K562 (cell line): Measurements from ENCODE around the gene MKS1. TPM values are rescaled to one million over a fixed set of nuclear protein-coding genes. Genes with fewer than 3 reads are reported as not detected.
A peak's percentile ranks its signal among the peaks of the same experiment; 100 is the strongest.

ENCODE experiments used
- ATAC-seq: fragments of 200-7000 bp; cut with Tn5 transposase; 3 replicates; pipeline ENCODE4 v1.9.1; 2020; ENCODE audit warnings: moderate library complexity
- BruUV-seq: library from RNA; stranded (reverse); fragments of 400-500 nt; replicated peaks from 2 replicates; lab custom pipeline; 2021; lab: Mats Ljungman, UMichigan
- CTCF ChIA-PET: fragments of 300-600 bp; formaldehyde crosslinking; extraction: SDS; loops from one replicate; lab custom pipeline; 2021; ENCODE audit warnings: low intra/inter-chr PET ratio; lab: Yijun Ruan, JAX
- POLR2A ChIA-PET: fragments of 300-600, 350-650 bp; sonication (Branson Sonifier 250); formaldehyde crosslinking; extraction: SDS; loops from one replicate; lab custom pipeline; 2021; ENCODE audit warnings: antibody characterized with exemption, inconsistent platforms; lab: Yijun Ruan, JAX
- DNase-seq, 4 experiments: peaks; one replicate each; pipeline versions ENCODE4 v3.0.0 to v3.0.0-alpha.2; 2011 to 2018; ENCODE audit warnings: low spot score in 3 of 4, mixed read lengths in 3 of 4; ENCODE audit errors: extremely low read depth in 1 of 4
- FAIRE-seq: peaks from 2 replicates; lab custom pipeline; 2011; peaks lifted over from hg19 to GRCh38; lab: Jason Lieb, UNC
- H2AFZ ChIP-seq: 2 replicates; pipeline ENCODE4 v1.6.0; 2011; ENCODE audit warnings: low read depth, low read length, control low read depth, inconsistent platforms
- H3K27ac ChIP-seq: fragments of 200-600 bp; 3 replicates; pipeline ENCODE4 v1.8.0; 2011; ENCODE audit warnings: low read depth, mild to moderate bottlenecking, control low read depth, inconsistent platforms, low read length, moderate library complexity, mixed read lengths; ENCODE audit errors: extremely low read depth
- H3K27me3 ChIP-seq, 2 experiments: fragments of 300-600 bp in 1 of 2; 2 replicates in 1 of 2; 3 replicates in 1 of 2; pipeline versions ENCODE4 v1.6.0 to v1.8.0; 2011; ENCODE audit warnings: inconsistent platforms in 2 of 2, low read length in 2 of 2, mild to moderate bottlenecking in 1 of 2, mixed read lengths in 1 of 2, moderate library complexity in 1 of 2; ENCODE audit not compliant: control insufficient read depth in 2 of 2, insufficient read depth in 2 of 2
- H3K36me3 ChIP-seq: fragments of 300-600 bp; 3 replicates; pipeline ENCODE4 v1.8.0; 2011; ENCODE audit warnings: mild to moderate bottlenecking, low read length, inconsistent platforms; ENCODE audit not compliant: control insufficient read depth, insufficient read depth
- H3K4me1 ChIP-seq, 2 experiments: fragments of 200-600 bp in 1 of 2; replicated peaks in 1 of 2; 2 replicates in 1 of 2; 3 replicates in 1 of 2; pipeline versions ENCODE4 v1.5.1 to v1.8.0; 2011; ENCODE audit warnings: inconsistent platforms in 2 of 2, low read length in 2 of 2, mild to moderate bottlenecking in 1 of 2, mixed read lengths in 1 of 2, moderate library complexity in 1 of 2; ENCODE audit not compliant: control insufficient read depth in 2 of 2, insufficient read depth in 2 of 2
- H3K4me2 ChIP-seq: 2 replicates; pipeline ENCODE4 v1.6.1; 2011; ENCODE audit warnings: low read length, control low read depth, inconsistent platforms, mixed read lengths; ENCODE audit not compliant: insufficient read depth
- H3K4me3 ChIP-seq: fragments of 200-600 bp; sonication (generic), shearing (Covaris generic); 2 replicates; pipeline ENCODE4 v1.5.1; 2016; ENCODE audit warnings: control low read depth, inconsistent platforms
- H3K79me2 ChIP-seq: fragments of 200-600 bp; 3 replicates; pipeline ENCODE4 v1.8.0; 2011; ENCODE audit warnings: low read length, inconsistent platforms; ENCODE audit not compliant: control insufficient read depth, insufficient read depth
- H3K9ac ChIP-seq, 2 experiments: 2 replicates each; pipeline versions ENCODE4 v1.6.0 to v1.6.1; 2011; ENCODE audit warnings: low read depth in 2 of 2, low read length in 2 of 2, control low read depth in 1 of 2, inconsistent platforms in 1 of 2, mild to moderate bottlenecking in 1 of 2, mixed read lengths in 1 of 2; ENCODE audit not compliant: insufficient read depth in 1 of 2
- H3K9me1 ChIP-seq: one replicate; pipeline ENCODE4 v1.6.0; 2011; ENCODE audit warnings: inconsistent platforms, mild to moderate bottlenecking, low read length, moderate library complexity; ENCODE audit not compliant: control insufficient read depth, insufficient read depth
- H3K9me3 ChIP-seq: replicated peaks from 2 replicates; pipeline ENCODE4 v1.5.1; 2011; ENCODE audit warnings: low read depth, low read length, inconsistent platforms; ENCODE audit not compliant: control insufficient read depth, insufficient read depth
- H4K20me1 ChIP-seq: replicated peaks from 2 replicates; pipeline ENCODE4 v1.6.1; 2011; ENCODE audit warnings: low read length, inconsistent platforms, mixed read lengths; ENCODE audit not compliant: control insufficient read depth, insufficient read depth
- IRF1 ChIP-seq: sonication (generic); formaldehyde crosslinking; IDR thresholded peaks from 2 replicates; pipeline ENCODE4 v1.8.0; 2022; ENCODE audit warnings: missing genetic modification reagents, mild to moderate bottlenecking, borderline replicate concordance
- MYC ChIP-seq, 2 experiments: fragments of 250-450 bp in 1 of 2; sonication (Bioruptor Pico) in 1 of 2; IDR thresholded peaks; 2 replicates each; pipeline versions ENCODE4 v1.5.1 to v1.6.1; 2012 to 2021; ENCODE audit warnings: low read depth in 2 of 2, borderline replicate concordance in 1 of 2, improper control_type of control experiment in 1 of 2, low read length in 1 of 2, mild to moderate bottlenecking in 1 of 2, moderate library complexity in 1 of 2
- RAD21 ChIP-seq, 2 experiments: fragments of 250-450 bp in 1 of 2; fragments of 450-650 bp in 1 of 2; sonication (Bioruptor Pico) in 1 of 2; formaldehyde crosslinking in 1 of 2; IDR thresholded peaks in 1 of 2; conservative IDR thresholded peaks in 1 of 2; 2 replicates each; pipeline versions ENCODE4 v1.4.0 to v1.8.0; 2020 to 2022; ENCODE audit warnings: mild to moderate bottlenecking in 2 of 2, moderate library complexity in 1 of 2
- RAD51 ChIP-seq: fragments of 450-650 bp; IDR thresholded peaks from 2 replicates; pipeline ENCODE4 v1.7.1; 2016; ENCODE audit warnings: low read depth, mild to moderate bottlenecking, borderline replicate concordance
- RBM25 ChIP-seq: fragments of 200-400 bp; formaldehyde crosslinking; IDR thresholded peaks from 2 replicates; pipeline ENCODE4 v1.6.1; 2018; ENCODE audit warnings: low read length, low read depth, moderate library complexity; ENCODE audit not compliant: severe bottlenecking
- SMAD3 ChIP-seq: fragments of 450-650 bp; formaldehyde crosslinking; conservative IDR thresholded peaks from 2 replicates; pipeline ENCODE4 v1.4.0; 2020; ENCODE audit warnings: mild to moderate bottlenecking
- SMARCA5 ChIP-seq: fragments of 450-650 bp; IDR thresholded peaks from 2 replicates; pipeline ENCODE4 v1.6.1; 2016
- TEAD1 ChIP-seq, 2 experiments: fragments of 450-650 bp in 1 of 2; sonication (generic) in 1 of 2; formaldehyde crosslinking; IDR thresholded peaks; 2 replicates each; pipeline versions ENCODE4 v1.4.0 to v1.8.0; 2020 to 2022; ENCODE audit warnings: mild to moderate bottlenecking in 2 of 2, missing genetic modification reagents in 1 of 2
- ZFP36 ChIP-seq: fragments of 150-350 bp; IDR thresholded peaks from 2 replicates; pipeline ENCODE4 v1.6.1; 2018; ENCODE audit warnings: low read length, low read depth; ENCODE audit not compliant: partially characterized antibody
- ZNF668 ChIP-seq: fragments of 250-450 bp; sonication (Bioruptor Pico); IDR thresholded peaks from 2 replicates; pipeline ENCODE4 v1.8.0; 2022; ENCODE audit warnings: mild to moderate bottlenecking, inconsistent platforms
- WGBS: fragments of 100-300 bp; shearing (Covaris generic); methylation state at CpG from one replicate; pipeline ENCODE4 v1.1.6; 2016; ENCODE audit warnings: low coverage, mixed read lengths; ENCODE audit not compliant: insufficient coverage; ENCODE audit errors: missing lambda C conversion rate; 5-methylcytosine and 5-hydroxymethylcytosine counted together
- in situ Hi-C: fragments of 300-500 bp; cut with MboI; formaldehyde crosslinking; loops from 4 replicates; pipeline ENCODE4 v1.15.0; 2018; ENCODE audit warnings: inconsistent platforms, mixed read lengths
- intact Hi-C: fragments of 100-400 bp; cut with micrococcal nuclease; formaldehyde crosslinking; loops from 2 replicates; pipeline ENCODE4 v1.14.2; 2022
- polyA plus RNA-seq, 8 experiments: library from polyadenylated mRNA; depleted of rRNA in 4 of 8; stranded (reverse) in 5 of 8; unstranded in 3 of 8; fragments of >200 nt; fragmentation: Nextera tagmentation in 2 of 8; fragmentation: Illumina TruSeq in 1 of 8; extraction: Ambion mirVana in 2 of 8; extraction: Trizol in 1 of 8; gene quantifications; 2 replicates each; pipeline versions ENCODE4 v1.2.1 to v1.2.3, GENCODE V29; 2011 to 2014; ENCODE audit warnings: inconsistent platforms in 1 of 8, missing spikeins in 1 of 8
- total RNA-seq, 7 experiments: library from RNA; depleted of rRNA in 6 of 7; stranded (reverse); fragments of >200 nt in 6 of 7; fragmentation: Illumina TruSeq in 2 of 7; extraction: Trizol in 2 of 7; gene quantifications; 2 replicates each; pipeline versions ENCODE4 v1.2.1 to v1.2.3, GENCODE V29; 2011 to 2021; ENCODE audit warnings: low replicate concordance in 1 of 7

The MKS1 gene
- total and polyA plus RNA-seq, 9 of the 15 experiments (the other 6 are each of a cell fraction or from before 2014, with no cell fraction given), result 16.3 to 31.0 (median 25.9) TPM

DNA sequence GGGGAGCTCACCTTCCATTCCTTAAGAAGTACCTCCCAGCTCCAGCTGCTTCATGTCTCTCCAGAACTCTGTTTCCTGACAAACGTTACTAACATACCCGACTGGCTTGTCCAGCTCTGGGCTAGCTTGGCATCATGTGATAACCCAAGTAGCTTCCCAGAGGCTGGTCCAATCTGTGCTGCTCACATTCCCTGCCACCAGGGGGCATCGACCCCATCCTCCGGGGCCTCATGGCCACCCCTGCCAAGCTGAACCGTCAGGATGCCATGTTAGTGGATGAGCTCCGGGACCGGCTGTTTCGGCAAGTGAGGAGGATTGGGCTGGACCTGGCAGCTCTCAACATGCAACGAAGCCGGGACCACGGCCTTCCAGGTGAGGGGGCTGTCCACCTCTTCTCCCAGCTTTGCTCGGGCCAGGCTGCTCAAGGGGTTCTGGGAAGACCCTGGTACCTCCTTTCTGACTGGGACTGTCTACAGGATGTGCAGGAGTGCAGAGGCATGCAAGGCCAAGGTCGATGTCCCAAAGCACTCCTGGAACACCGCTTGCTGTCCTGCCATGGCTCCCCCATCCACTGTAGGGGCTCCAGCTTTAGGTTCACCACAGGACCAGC lies 18.9 kb downstream of the MKS1 start (continued):
- 0 out of 2 replicates have a peak, but pooled peaks have one; percentile 11 for TF ChIP-seq RAD51
- TF ChIP-seq TEAD1 (CRISPR knock-in tag; IDR thresholded peaks at IDR 0.05), result peak in 1 of 2 experiments; percentile 20; a peak in 1 of 4 replicates
- no peak for TF ChIP-seq SMARCA5
- peak; percentile 33 to 49; a peak in 2 of 4 replicates for TF ChIP-seq RAD21 (CRISPR knock-in tag; conservative IDR thresholded peaks at IDR 0.05 in 1 of 2, IDR thresholded peaks at IDR 0.05 in 1 of 2)
- 0 out of 2 replicates have a peak, but pooled peaks have one; percentile 33 for TF ChIP-seq MYC (IDR thresholded peaks at IDR 0.05; ENCODE audit: low read depth, low read length)
- TF ChIP-seq MYC (CRISPR knock-in tag; IDR thresholded peaks at IDR 0.05; ENCODE audit: borderline replicate concordance, low read depth), result no peak

DNA sequence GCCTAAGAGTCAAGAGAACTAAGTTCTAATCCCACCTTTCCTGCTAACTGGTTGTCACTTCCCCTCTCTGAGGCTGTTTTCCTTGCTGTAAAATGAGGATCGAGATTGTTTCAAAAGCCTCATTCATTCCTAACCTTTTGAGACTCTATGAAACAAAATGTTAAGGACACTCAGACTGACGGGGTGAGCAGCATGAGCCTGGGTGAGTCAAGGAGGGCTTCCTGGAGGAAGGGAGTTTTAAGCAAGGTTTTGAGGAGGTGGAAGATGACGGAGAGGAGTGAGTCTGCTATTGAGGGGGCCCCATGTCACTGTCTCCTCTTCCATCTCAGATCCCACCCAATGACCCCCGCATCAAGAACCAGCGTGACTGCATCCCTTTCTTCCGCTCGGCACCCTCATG lies 22.4 kb downstream of the MKS1 start:
- TF ChIP-seq IRF1 (CRISPR knock-in tag) (no peak), RBM25 (peak; percentile 52), ZFP36 (peak; percentile 89), SMAD3 (CRISPR knock-in tag) (no peak), ZNF668 (CRISPR knock-in tag) (no peak)
- TF ChIP-seq, all 486 proteins: peak for 2
- H3K9me3 ChIP-seq, result no peaks in the 10 kb centered on the region
- ChIA-PET CTCF (no interaction called here), POLR2A (interaction anchor here (1.0 kb wide), 1 partner anchor 12 kb away, joined by 3 read pairs; no protein-coding TSS in a partner anchor)
- in situ Hi-C loops, result no loop called here
- BruUV-seq, result no TSS peak
- H3K27me3 ChIP-seq, result peaks cover 0 to 24% of the 10 kb centered on the region in 2 experiments; a peak in 2 of 5 replicates
- 36% methylated on average over 5 of the region's 7 CpGs for WGBS
- H3K36me3 ChIP-seq, result no peaks in the 10 kb centered on the region
- intact Hi-C loops, result no loop called here
- FAIRE-seq (no peak), ATAC-seq (no peak), DNase-seq (no peak)
- H3K4me1 ChIP-seq, result peaks cover 13 to 29% of the 10 kb centered on the region in 2 experiments
- H2AFZ ChIP-seq, result no peak overlapping the region
- H3K9ac ChIP-seq, result no peak overlapping the region
- H3K27ac ChIP-seq, result no peak overlapping the region
- no peak overlapping the region for H3K4me3 ChIP-seq
- H4K20me1 ChIP-seq, result no peaks in the 10 kb centered on the region; the same call in 1 of the 2 replicates
- no peaks in the 10 kb centered on the region for H3K79me2 ChIP-seq
- H3K9me1 ChIP-seq, result no peaks in the 10 kb centered on the region
- H3K4me2 ChIP-seq, result no peak overlapping the region
